Activated gamma-delta T cell (primary cell): ENCODE results near the gene EEF1AKMT3.

Source experiments
- DNase-seq: peaks from one replicate; lab custom pipeline; 2025; lab: John Stamatoyannopoulos, UW

The EEF1AKMT3 gene

GRCh38 chr12:57735198-57735855 is 37.1 kb upstream of the EEF1AKMT3 start:
- DNase-seq: no peak

GRCh38 chr12:57735952-57736740 is 36.3 kb upstream of the EEF1AKMT3 start:
- DNase-seq: no peak

GRCh38 chr12:57736741-57737466 is 35.5 kb upstream of the EEF1AKMT3 start:
- no peak for DNase-seq

GRCh38 chr12:57737467-57738460 is 34.6 kb upstream of the EEF1AKMT3 start:
- DNase-seq: no peak

- no peak for DNase-seq
These were observed 33.7 kb upstream of the EEF1AKMT3 start, which contains the start of gene AGAP2 for GRCh38 chr12:57738661-57739237. AGAP2 (minus strand) TSS chr12:57738742; CDS start chr12:57738246, 496 bp downstream.

GRCh38 chr12:57739387-57739786 is 33.0 kb upstream of the EEF1AKMT3 start:
- no peak for DNase-seq

- no peak for DNase-seq
These were observed 32.4 kb upstream of the EEF1AKMT3 start for GRCh38 chr12:57739914-57740538.

GRCh38 chr12:57740656-57741412 is 31.6 kb upstream of the EEF1AKMT3 start:
- no peak for DNase-seq

- DNase-seq: no peak
These were observed 31.0 kb upstream of the EEF1AKMT3 start for GRCh38 chr12:57741413-57741789.

- DNase-seq: peak; percentile 47
These were observed 30.3 kb upstream of the EEF1AKMT3 start for GRCh38 chr12:57741844-57742738.

- no peak for DNase-seq
These were observed 28.6 kb upstream of the EEF1AKMT3 start for GRCh38 chr12:57743769-57744168.

- no peak for DNase-seq
These were observed 28.1 kb upstream of the EEF1AKMT3 start for GRCh38 chr12:57744194-57744776.

GRCh38 chr12:57744777-57745484 is 27.5 kb upstream of the EEF1AKMT3 start, which contains the start of gene TSPAN31:
TSPAN31 (plus strand) TSS chr12:57745039; CDS start chr12:57745155, 116 bp downstream.
- DNase-seq: peak; percentile 47

GRCh38 chr12:57745485-57745881 is 26.9 kb upstream of the EEF1AKMT3 start:
- DNase-seq: no peak

GRCh38 chr12:57746025-57746424 is 26.4 kb upstream of the EEF1AKMT3 start:
- DNase-seq: no peak

GRCh38 chr12:57749061-57749460 is 23.4 kb upstream of the EEF1AKMT3 start:
- no peak for DNase-seq

GRCh38 chr12:57750561-57751431 is 21.6 kb upstream of the EEF1AKMT3 start:
- no peak for DNase-seq
